Astrocyte (in vitro differentiated cells and primary cell): ENCODE results near the gene RANBP3.

Source experiments
- CTCF ChIP-seq: IDR thresholded peaks from 2 replicates; pipeline ENCODE4 v1.5.1; 2011; ENCODE audit warnings: low read depth, mild to moderate bottlenecking, inconsistent platforms, low read length, moderate library complexity; ENCODE audit not compliant: insufficient read depth
- EZH2 ChIP-seq: IDR thresholded peaks from 2 replicates; pipeline ENCODE4 v1.6.1; 2012; ENCODE audit warnings: mild to moderate bottlenecking, low read length, inconsistent platforms; ENCODE audit not compliant: insufficient read depth

DNA sequence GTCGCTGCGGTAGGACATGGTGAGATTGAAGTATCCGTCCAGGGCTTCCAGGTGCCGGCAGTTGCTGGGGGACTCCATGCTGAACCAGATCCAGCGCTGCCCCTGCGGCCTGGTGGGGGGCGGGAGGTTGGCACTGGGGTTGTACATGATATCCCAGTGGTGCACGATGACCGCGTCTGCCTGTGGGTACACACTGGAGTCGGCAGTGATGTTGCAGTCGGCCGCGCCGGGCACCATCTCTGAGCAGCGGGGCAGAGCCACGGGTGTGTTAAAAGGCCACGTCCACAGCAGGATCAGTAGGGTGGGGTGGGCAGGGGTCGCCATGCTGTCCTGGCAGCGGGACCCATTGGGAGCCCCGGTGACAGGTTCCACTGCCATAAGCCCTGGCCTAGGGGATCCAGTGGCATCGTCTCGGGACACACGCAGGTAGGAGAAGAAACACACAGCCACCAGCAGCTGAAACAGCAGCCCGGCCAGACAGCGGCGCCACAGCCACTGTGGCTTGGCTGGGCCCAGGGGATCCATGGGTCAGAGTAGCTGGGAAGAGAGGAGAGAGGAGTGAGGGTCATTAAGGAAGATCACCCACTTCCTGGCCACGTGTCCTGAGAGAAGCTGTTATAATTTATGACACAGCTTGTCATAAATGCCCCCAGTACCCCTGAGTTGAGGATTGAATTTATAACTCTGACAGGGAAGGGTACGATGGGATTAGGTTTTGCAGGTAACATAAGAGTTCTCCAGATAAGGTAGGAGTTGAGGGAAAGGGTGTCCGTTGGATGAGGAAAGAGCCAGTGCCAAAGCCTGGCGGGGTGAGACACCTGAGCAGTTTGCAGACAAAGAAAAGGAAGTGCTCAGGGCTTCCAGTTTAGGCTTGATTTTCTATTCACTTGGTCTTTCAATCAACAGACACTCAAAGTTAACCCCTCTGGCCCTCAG lies 110.5 kb downstream of the RANBP3 start:
- TF ChIP-seq CTCF (no peak), EZH2 (no peak)
